DND-41 (cell line): Measurements from ENCODE around the gene PRKAR1B.

Source experiments
- CTCF ChIP-seq: IDR thresholded peaks from 2 replicates; pipeline ENCODE4 v1.5.1; 2012; ENCODE audit warnings: borderline replicate concordance, low read length, moderate library complexity, mild to moderate bottlenecking; ENCODE audit not compliant: poor library complexity, severe bottlenecking; ENCODE audit errors: extremely low read depth
- EZH2 ChIP-seq: IDR thresholded peaks from 3 replicates; pipeline ENCODE4 v1.6.1; 2012; ENCODE audit warnings: borderline replicate concordance, low read depth, mild to moderate bottlenecking, moderate library complexity, low read length, inconsistent platforms; ENCODE audit not compliant: severe bottlenecking

- TF ChIP-seq CTCF (no peak), EZH2 (no peak)
Measured at GRCh38 chr7:738241-738640, 11.2 kb upstream of the PRKAR1B start.
